Ascending aorta (tissue), 2 donors: ENCODE results near the gene ANXA9. TPM values are rescaled to one million over a fixed set of nuclear protein-coding genes. Genes with fewer than 3 reads are reported as not detected.

Experiments used
- DNase-seq, 2 donors: peaks; one replicate each; pipeline ENCODE4 v3.0.0-alpha.2; 2019; ENCODE audit warnings: low spot score in 2 of 2
- H3K27ac ChIP-seq, 2 donors: fragments of 200-600 bp; sonication (generic); one replicate each; pipeline ENCODE4 v1.5.1; 2016 to 2017; ENCODE audit warnings: mild to moderate bottlenecking in 1 of 2
- H3K27me3 ChIP-seq: fragments of 200-600 bp; sonication (generic); one replicate; pipeline ENCODE4 v1.5.1; 2017
- H3K36me3 ChIP-seq, 2 donors: fragments of 200-600 bp; sonication (generic); one replicate each; pipeline ENCODE4 v1.5.1; 2016
- H3K4me1 ChIP-seq, 2 donors: fragments of 200-600 bp; sonication (generic); one replicate each; pipeline ENCODE4 v1.5.1; 2016 to 2017; ENCODE audit warnings: mild to moderate bottlenecking in 1 of 2
- H3K4me3 ChIP-seq, 2 donors: fragments of 200-600 bp; sonication (generic); one replicate each; pipeline ENCODE4 v1.5.1; 2016 to 2017; ENCODE audit warnings: mild to moderate bottlenecking in 1 of 2
- H3K9me3 ChIP-seq, 2 donors: fragments of 200-600 bp; sonication (generic); one replicate each; pipeline ENCODE4 v1.5.1; 2016
- intact Hi-C: fragments of 100-400 bp; cut with DNase I; formaldehyde crosslinking; loops from one replicate; pipeline ENCODE4 v1.15.1; 2023
- total RNA-seq: library from RNA; depleted of rRNA; stranded (reverse); fragments of >200 nt; gene quantifications from one replicate; pipeline ENCODE4 v1.1.0, GENCODE V29; 2016
- TF ChIP-seq, protein P1 (sequence below), 3 experiments: fragments of 200-600 bp in 2 of 3; fragments of 450-650 bp in 1 of 3; sonication (generic) in 2 of 3; IDR thresholded peaks; one replicate each; pipeline ENCODE4 v1.5.1; 2016 to 2019; ENCODE audit warnings: antibody characterized with exemption in 3 of 3, mild to moderate bottlenecking in 1 of 3, moderate library complexity in 1 of 3

The ANXA9 gene
- total RNA-seq, 1 donor from 2014 or later, result not detected

DNA sequence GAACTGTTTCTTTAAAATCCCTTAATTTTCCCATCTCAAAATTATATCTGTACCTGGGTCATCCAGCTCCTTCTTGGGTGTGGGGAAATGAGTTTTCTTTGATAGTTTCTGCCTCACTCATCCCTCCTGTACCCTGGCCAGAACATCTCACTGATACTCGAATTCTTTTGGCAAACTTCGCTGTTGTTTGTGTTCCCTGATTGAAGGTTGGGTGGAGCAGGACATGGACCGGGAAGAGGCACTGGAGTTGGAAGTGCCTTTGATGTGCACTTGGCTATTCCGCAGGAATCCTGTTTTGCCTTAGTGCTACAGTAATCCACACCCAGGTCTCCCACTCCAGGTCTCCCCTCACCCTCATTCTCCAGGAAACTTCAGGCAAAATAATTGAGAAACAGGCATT lies 13.4 kb downstream of the ANXA9 start:
- Histone ChIP-seq H3K9me3 (no peaks in the 10 kb centered on the region), H3K4me1 (no peaks in the 10 kb centered on the region), H3K4me3 (no peak overlapping the region), H3K27me3 (no peaks in the 10 kb centered on the region), H3K36me3 (peaks cover 33% of the 10 kb centered on the region in 2 donors), H3K27ac (peak overlapping the region in 1 of 2 donors; percentile 3)
- intact Hi-C loops, result no loop called here
- no peak for DNase-seq
- TF ChIP-seq, protein P1, sequence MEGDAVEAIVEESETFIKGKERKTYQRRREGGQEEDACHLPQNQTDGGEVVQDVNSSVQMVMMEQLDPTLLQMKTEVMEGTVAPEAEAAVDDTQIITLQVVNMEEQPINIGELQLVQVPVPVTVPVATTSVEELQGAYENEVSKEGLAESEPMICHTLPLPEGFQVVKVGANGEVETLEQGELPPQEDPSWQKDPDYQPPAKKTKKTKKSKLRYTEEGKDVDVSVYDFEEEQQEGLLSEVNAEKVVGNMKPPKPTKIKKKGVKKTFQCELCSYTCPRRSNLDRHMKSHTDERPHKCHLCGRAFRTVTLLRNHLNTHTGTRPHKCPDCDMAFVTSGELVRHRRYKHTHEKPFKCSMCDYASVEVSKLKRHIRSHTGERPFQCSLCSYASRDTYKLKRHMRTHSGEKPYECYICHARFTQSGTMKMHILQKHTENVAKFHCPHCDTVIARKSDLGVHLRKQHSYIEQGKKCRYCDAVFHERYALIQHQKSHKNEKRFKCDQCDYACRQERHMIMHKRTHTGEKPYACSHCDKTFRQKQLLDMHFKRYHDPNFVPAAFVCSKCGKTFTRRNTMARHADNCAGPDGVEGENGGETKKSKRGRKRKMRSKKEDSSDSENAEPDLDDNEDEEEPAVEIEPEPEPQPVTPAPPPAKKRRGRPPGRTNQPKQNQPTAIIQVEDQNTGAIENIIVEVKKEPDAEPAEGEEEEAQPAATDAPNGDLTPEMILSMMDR (IDR thresholded peaks at IDR 0.05), result no peak

GRCh38 chr1:150995896-150996295 lies 13.8 kb downstream of the ANXA9 start:
- TF ChIP-seq, protein P1 (IDR thresholded peaks at IDR 0.05), result peak; percentile 77 to 81 (median 80)
- Histone ChIP-seq H3K27me3 (no peaks in the 10 kb centered on the region), H3K27ac (peak overlapping the region in 1 of 2 donors; percentile 3), H3K9me3 (no peaks in the 10 kb centered on the region), H3K4me1 (no peaks in the 10 kb centered on the region), H3K36me3 (peaks cover 33% of the 10 kb centered on the region in 2 donors), H3K4me3 (no peak overlapping the region)
- intact Hi-C loops, result loop anchor here (2.0 kb wide), 1 partner anchor 17 kb away; no protein-coding TSS in a partner anchor
- DNase-seq, result no peak

DNA sequence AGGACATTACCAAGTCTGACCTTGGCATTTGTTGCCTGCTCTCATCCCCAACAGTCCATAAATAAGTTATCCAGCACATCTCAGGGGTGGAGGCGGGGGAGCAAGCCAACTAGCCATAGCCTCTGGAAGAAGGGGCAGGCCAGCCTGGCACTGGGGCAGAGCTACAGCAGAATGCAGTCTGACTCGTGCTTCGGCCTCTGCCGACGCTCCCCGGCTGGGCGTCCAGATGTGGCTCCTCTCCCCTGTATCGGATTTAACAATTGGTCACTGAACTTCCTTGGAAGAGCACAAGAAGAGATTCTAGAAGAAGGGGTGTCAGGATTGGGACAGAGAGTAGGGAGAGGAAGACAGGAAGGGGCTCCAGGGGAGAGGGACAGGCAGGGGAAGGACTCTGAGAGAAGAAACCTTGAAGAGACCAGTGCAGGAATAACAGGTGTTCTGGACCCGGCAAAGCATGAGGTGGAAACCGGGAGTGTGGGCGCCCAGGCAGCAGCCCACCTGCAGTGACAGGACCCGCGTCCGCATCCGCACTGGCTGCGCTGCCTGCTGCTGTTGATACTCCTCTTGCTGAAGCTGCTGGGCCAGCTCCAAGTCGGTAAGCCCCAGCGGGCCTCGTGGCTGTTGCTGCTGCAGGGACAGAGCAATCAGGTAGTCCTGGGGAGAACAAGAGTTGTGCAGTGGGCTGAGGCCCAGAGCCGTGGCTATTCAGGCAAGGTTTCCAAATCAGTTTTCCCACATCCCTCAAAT lies 15.2 kb downstream of the ANXA9 start:
- no peak overlapping the region for H3K4me3 ChIP-seq
- no peaks in the 10 kb centered on the region for H3K27me3 ChIP-seq
- H3K9me3 ChIP-seq, result no peaks in the 10 kb centered on the region
- no peak for DNase-seq
- H3K4me1 ChIP-seq, result no peaks in the 10 kb centered on the region
- H3K36me3 ChIP-seq, result peaks cover 35 to 39% of the 10 kb centered on the region in 2 donors
- no peak overlapping the region for H3K27ac ChIP-seq
- intact Hi-C loops, result loop anchor here (2.0 kb wide), 1 partner anchor 18 kb away; no protein-coding TSS in a partner anchor
- TF ChIP-seq, protein P1 (IDR thresholded peaks at IDR 0.05), result no peak

- TF ChIP-seq, protein P1 (IDR thresholded peaks at IDR 0.05), result no peak
- no peak for DNase-seq
- H3K4me1 ChIP-seq, result peaks cover 0 to 4% of the 10 kb centered on the region in 2 donors
- H3K4me3 ChIP-seq, result no peak overlapping the region
- intact Hi-C loops, result loop anchor here (2.0 kb wide), 1 partner anchor 19 kb away; no protein-coding TSS in a partner anchor
- H3K27ac ChIP-seq, result no peak overlapping the region
- H3K27me3 ChIP-seq, result no peaks in the 10 kb centered on the region
- peaks cover 35 to 39% of the 10 kb centered on the region in 2 donors for H3K36me3 ChIP-seq
- H3K9me3 ChIP-seq, result no peaks in the 10 kb centered on the region
These were observed 15.9 kb downstream of the ANXA9 start for GRCh38 chr1:150997949-150998348.

DNA sequence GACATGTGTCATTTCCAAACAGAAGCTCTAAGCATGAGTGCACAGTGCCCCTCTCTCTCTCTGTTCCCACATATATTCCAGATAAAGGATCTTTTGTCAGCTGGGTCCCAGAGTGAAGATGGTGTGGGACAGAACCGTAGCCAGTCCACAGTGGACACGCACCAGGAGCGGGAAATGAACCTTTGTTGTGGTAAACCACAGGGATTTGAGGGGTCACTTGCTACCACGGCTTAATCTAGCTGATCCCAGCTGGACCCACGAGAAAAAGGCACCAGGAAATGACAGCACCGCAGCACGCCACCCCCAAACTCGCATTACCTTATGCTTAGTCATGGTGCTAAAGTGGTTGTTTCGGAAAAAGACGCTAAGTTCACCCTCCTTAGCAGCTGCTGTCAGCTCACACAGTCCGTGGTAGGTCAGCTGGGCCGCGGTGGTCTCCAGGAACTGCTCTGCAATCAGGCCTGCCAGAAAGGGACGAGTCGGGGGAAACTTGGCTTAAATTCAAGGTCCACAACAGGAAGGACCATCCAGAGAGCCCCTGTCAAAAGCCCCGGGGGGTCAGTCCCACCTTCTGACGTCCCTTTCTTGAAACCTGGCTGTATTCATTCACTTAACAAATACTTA lies 17.1 kb downstream of the ANXA9 start:
- H3K36me3 ChIP-seq, result peaks cover 35 to 39% of the 10 kb centered on the region in 2 donors
- intact Hi-C loops, result no loop called here
- H3K27ac ChIP-seq, result no peak overlapping the region
- no peak overlapping the region for H3K4me3 ChIP-seq
- H3K27me3 ChIP-seq, result no peaks in the 10 kb centered on the region
- peaks cover 3 to 17% of the 10 kb centered on the region in 2 donors for H3K4me1 ChIP-seq
- DNase-seq, result no peak
- no peaks in the 10 kb centered on the region for H3K9me3 ChIP-seq
- TF ChIP-seq, protein P1 (IDR thresholded peaks at IDR 0.05), result no peak
